ENCODE data around the gene TPPP2.

- TF ChIP-seq, protein P1, sequence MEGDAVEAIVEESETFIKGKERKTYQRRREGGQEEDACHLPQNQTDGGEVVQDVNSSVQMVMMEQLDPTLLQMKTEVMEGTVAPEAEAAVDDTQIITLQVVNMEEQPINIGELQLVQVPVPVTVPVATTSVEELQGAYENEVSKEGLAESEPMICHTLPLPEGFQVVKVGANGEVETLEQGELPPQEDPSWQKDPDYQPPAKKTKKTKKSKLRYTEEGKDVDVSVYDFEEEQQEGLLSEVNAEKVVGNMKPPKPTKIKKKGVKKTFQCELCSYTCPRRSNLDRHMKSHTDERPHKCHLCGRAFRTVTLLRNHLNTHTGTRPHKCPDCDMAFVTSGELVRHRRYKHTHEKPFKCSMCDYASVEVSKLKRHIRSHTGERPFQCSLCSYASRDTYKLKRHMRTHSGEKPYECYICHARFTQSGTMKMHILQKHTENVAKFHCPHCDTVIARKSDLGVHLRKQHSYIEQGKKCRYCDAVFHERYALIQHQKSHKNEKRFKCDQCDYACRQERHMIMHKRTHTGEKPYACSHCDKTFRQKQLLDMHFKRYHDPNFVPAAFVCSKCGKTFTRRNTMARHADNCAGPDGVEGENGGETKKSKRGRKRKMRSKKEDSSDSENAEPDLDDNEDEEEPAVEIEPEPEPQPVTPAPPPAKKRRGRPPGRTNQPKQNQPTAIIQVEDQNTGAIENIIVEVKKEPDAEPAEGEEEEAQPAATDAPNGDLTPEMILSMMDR (IDR thresholded peaks at IDR 0.05) = no peak
- no peak for TF ChIP-seq ZFX (IDR thresholded peaks at IDR 0.05; ENCODE audit: borderline replicate concordance)
These were observed 43.9 kb downstream of the TPPP2 start for GRCh38 chr14:21073921-21074320.
